ENCODE results near the gene KRTAP10-10. TPM values are rescaled to one million over a fixed set of nuclear protein-coding genes. Genes with fewer than 3 reads are reported as not detected.

Gene KRTAP10-10
- total and polyA plus RNA-seq, 9 of the 15 experiments (the other 6 are each of a cell fraction or from before 2014, with no cell fraction given), result not detected

- TF ChIP-seq PRDM10 (IDR thresholded peaks at IDR 0.05; ENCODE audit: partially characterized antibody), result peak; percentile 24
- TF ChIP-seq C11orf30 (IDR thresholded peaks at IDR 0.05; ENCODE audit: low read depth), result no peak
- no peak for TF ChIP-seq ZNF24 (IDR thresholded peaks at IDR 0.05)
- TF ChIP-seq, protein P1, sequence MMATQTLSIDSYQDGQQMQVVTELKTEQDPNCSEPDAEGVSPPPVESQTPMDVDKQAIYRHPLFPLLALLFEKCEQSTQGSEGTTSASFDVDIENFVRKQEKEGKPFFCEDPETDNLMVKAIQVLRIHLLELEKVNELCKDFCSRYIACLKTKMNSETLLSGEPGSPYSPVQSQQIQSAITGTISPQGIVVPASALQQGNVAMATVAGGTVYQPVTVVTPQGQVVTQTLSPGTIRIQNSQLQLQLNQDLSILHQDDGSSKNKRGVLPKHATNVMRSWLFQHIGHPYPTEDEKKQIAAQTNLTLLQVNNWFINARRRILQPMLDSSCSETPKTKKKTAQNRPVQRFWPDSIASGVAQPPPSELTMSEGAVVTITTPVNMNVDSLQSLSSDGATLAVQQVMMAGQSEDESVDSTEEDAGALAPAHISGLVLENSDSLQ (IDR thresholded peaks at IDR 0.05), result 0 out of 2 replicates have a peak, but pooled peaks have one; percentile 6
- TF ChIP-seq NUFIP1 (IDR thresholded peaks at IDR 0.05; ENCODE audit: partially characterized antibody), result no peak
- TF ChIP-seq CHD1 (IDR thresholded peaks at IDR 0.05; ENCODE audit: low read length), result no peak
- no peak for TF ChIP-seq OTX1 (CRISPR knock-in tag; IDR thresholded peaks at IDR 0.05)
- TF ChIP-seq HNRNPLL (IDR thresholded peaks at IDR 0.05; ENCODE audit: low read depth, low read length, poor library complexity, severe bottlenecking), result no peak
- TF ChIP-seq, protein P2, sequence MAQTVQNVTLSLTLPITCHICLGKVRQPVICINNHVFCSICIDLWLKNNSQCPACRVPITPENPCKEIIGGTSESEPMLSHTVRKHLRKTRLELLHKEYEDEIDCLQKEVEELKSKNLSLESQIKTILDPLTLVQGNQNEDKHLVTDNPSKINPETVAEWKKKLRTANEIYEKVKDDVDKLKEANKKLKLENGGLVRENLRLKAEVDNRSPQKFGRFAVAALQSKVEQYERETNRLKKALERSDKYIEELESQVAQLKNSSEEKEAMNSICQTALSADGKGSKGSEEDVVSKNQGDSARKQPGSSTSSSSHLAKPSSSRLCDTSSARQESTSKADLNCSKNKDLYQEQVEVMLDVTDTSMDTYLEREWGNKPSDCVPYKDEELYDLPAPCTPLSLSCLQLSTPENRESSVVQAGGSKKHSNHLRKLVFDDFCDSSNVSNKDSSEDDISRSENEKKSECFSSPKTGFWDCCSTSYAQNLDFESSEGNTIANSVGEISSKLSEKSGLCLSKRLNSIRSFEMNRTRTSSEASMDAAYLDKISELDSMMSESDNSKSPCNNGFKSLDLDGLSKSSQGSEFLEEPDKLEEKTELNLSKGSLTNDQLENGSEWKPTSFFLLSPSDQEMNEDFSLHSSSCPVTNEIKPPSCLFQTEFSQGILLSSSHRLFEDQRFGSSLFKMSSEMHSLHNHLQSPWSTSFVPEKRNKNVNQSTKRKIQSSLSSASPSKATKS (CRISPR knock-in tag; IDR thresholded peaks at IDR 0.05), result no peak
- no peak for TF ChIP-seq ZEB2 (IDR thresholded peaks at IDR 0.05)
These were observed 42.7 kb upstream of the KRTAP10-10 start (continued) for GRCh38 chr21:44594406-44594916.

Measured in K562 (cell line).